Right lobe of liver (tissue), 4 donors: ENCODE data around the gene FMNL2.

Source experiments
- POLR2A ChIP-seq: fragments of 450-650 bp; IDR thresholded peaks from one replicate; pipeline ENCODE4 v1.6.1; 2017; ENCODE audit warnings: antibody characterized with exemption, mild to moderate bottlenecking
- TF ChIP-seq, protein P1 (sequence below), 4 donors: fragments of 200-600 bp in 3 of 4; fragments of 450-650 bp in 1 of 4; IDR thresholded peaks; one replicate each; pipeline versions ENCODE4 v1.5.1 to v1.8.0; 2016 to 2022; ENCODE audit warnings: antibody characterized with exemption in 4 of 4, mild to moderate bottlenecking in 2 of 4
- donor health status: DM: no; HTN: no; CAD: no.
- donor health status: DM: no; HTN: no; CAD: no.
- donor health status: DM: no; HTN: yes; CAD: no.

DNA sequence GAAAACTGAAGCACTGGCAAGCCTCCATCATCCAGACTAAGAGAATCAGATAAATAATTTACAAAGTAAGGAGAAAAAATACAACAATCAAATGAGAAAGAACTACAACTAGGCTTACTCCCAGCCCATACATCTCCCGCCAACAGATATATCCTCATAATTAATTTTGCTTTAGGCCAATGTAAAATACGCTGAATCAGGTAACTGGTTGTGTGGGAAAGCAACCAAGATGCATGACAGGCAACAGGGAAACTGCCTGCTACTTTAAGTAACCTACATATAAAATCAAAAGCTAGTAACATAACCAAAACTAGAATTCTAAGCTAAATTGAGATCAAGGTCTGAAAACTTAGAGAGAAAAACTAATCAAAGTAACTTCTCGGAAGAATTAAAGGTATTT lies 360.8 kb downstream of the FMNL2 start:
- TF ChIP-seq, protein P1, sequence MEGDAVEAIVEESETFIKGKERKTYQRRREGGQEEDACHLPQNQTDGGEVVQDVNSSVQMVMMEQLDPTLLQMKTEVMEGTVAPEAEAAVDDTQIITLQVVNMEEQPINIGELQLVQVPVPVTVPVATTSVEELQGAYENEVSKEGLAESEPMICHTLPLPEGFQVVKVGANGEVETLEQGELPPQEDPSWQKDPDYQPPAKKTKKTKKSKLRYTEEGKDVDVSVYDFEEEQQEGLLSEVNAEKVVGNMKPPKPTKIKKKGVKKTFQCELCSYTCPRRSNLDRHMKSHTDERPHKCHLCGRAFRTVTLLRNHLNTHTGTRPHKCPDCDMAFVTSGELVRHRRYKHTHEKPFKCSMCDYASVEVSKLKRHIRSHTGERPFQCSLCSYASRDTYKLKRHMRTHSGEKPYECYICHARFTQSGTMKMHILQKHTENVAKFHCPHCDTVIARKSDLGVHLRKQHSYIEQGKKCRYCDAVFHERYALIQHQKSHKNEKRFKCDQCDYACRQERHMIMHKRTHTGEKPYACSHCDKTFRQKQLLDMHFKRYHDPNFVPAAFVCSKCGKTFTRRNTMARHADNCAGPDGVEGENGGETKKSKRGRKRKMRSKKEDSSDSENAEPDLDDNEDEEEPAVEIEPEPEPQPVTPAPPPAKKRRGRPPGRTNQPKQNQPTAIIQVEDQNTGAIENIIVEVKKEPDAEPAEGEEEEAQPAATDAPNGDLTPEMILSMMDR (IDR thresholded peaks at IDR 0.05), result no peak
- TF ChIP-seq POLR2A, result no peak
